HCT116 (cell line): ENCODE measurements around the gene CDH4. TPM values are rescaled to one million over a fixed set of nuclear protein-coding genes. Genes with fewer than 3 reads are reported as not detected.

ENCODE experiments used
- ATAC-seq: fragments of 200-7000 bp; cut with Tn5 transposase; 2 replicates; pipeline ENCODE4 v1.9.1; 2020; ENCODE audit warnings: mild to moderate bottlenecking, moderate library complexity
- BruUV-seq: library from RNA; stranded (reverse); fragments of 400-500 nt; replicated peaks from 2 replicates; lab custom pipeline; 2021; lab: Mats Ljungman, UMichigan
- CTCF ChIA-PET: fragments of 300-600 bp; sonication (Branson Sonifier 250); formaldehyde crosslinking; loops from one replicate; lab custom pipeline; 2021; ENCODE audit warnings: antibody characterized with exemption; lab: Charles Lee
- POLR2A ChIA-PET: fragments of 300-600, 350-600 bp; sonication (Branson Sonifier 250); formaldehyde crosslinking; loops from one replicate; lab custom pipeline; 2021; ENCODE audit warnings: antibody characterized with exemption; lab: Charles Lee
- RAD21 ChIA-PET, 2 experiments: fragments of 300-600 bp; sonication (Branson Sonifier 250); formaldehyde crosslinking; loops; one replicate each; lab custom pipeline; 2023; ENCODE audit warnings: low total read pairs in 2 of 2; ENCODE audit not compliant: uncharacterized antibody in 2 of 2, unreplicated experiment in 2 of 2, low non-redundant PET in 1 of 2; lab: Charles Lee
- DNase-seq: peaks from one replicate; pipeline ENCODE4 v3.0.0-alpha.2; 2010; ENCODE audit warnings: low read depth, low spot score
- H2AFZ ChIP-seq: fragments of 200-600 bp; shearing (Covaris generic), sonication (generic); 2 replicates; pipeline ENCODE4 v1.6.1; 2017; ENCODE audit warnings: low read depth, mixed run types, mixed read lengths, antibody characterized with exemption, low read length; ENCODE audit not compliant: poor library complexity, severe bottlenecking
- H3K27ac ChIP-seq: 2 replicates; pipeline ENCODE4 v1.5.1; 2012; ENCODE audit warnings: low read depth, low read length
- H3K27me3 ChIP-seq: fragments of 200-600 bp; sonication (generic); 2 replicates; pipeline ENCODE4 v1.6.1; 2016; ENCODE audit warnings: mixed run types, low read length, mixed read lengths; ENCODE audit not compliant: insufficient read depth
- H3K36me3 ChIP-seq, 2 experiments: fragments of 200-500 bp in 1 of 2; fragments of 200-600 bp in 1 of 2; sonication (Bioruptor generic) in 1 of 2; sonication (generic) in 1 of 2; 2 replicates each; pipeline versions ENCODE4 v1.5.1 to v1.6.1; 2014 to 2016; ENCODE audit warnings: low read length in 2 of 2, inconsistent platforms in 1 of 2, mixed read lengths in 1 of 2, mixed run types in 1 of 2; ENCODE audit not compliant: insufficient read depth in 2 of 2, control insufficient read depth in 1 of 2
- H3K4me1 ChIP-seq, 2 experiments: fragments of 200-600 bp in 1 of 2; sonication (generic) in 1 of 2; 2 replicates each; pipeline versions ENCODE4 v1.5.1 to v1.6.1; 2012 to 2017; ENCODE audit warnings: low read length in 2 of 2, inconsistent platforms in 1 of 2, mild to moderate bottlenecking in 1 of 2, mixed read lengths in 1 of 2, mixed run types in 1 of 2, moderate library complexity in 1 of 2; ENCODE audit not compliant: insufficient read depth in 2 of 2, control insufficient read depth in 1 of 2
- H3K4me2 ChIP-seq: fragments of 200-600 bp; sonication (generic); 2 replicates; pipeline ENCODE4 v1.6.1; 2017; ENCODE audit warnings: mixed run types, low read length, mixed read lengths
- H3K4me3 ChIP-seq, 2 experiments: fragments of 200-600 bp in 1 of 2; sonication (generic) in 1 of 2; replicated peaks in 1 of 2; 2 replicates each; pipeline ENCODE4 v1.5.1; 2011 to 2016; ENCODE audit warnings: low read length in 2 of 2, control low read depth in 1 of 2, low read depth in 1 of 2, mild to moderate bottlenecking in 1 of 2, mixed read lengths in 1 of 2, mixed run types in 1 of 2
- H3K79me2 ChIP-seq: fragments of 200-600 bp; sonication (generic); 2 replicates; pipeline ENCODE4 v1.6.1; 2017; ENCODE audit warnings: mild to moderate bottlenecking, mixed run types, low read length, moderate library complexity, mixed read lengths; ENCODE audit not compliant: insufficient read depth
- H3K9ac ChIP-seq: fragments of 200-600 bp; sonication (generic); 2 replicates; pipeline ENCODE4 v1.6.1; 2016; ENCODE audit warnings: low read length, mixed read lengths
- H3K9me2 ChIP-seq: fragments of 200-600 bp; sonication (generic), shearing (Covaris generic); 2 replicates; pipeline ENCODE4 v1.6.1; 2017; ENCODE audit warnings: mixed run types, mild to moderate bottlenecking, moderate library complexity; ENCODE audit not compliant: insufficient read depth
- H3K9me3 ChIP-seq, 2 experiments: fragments of 200-500 bp in 1 of 2; fragments of 200-600 bp in 1 of 2; sonication (Bioruptor generic) in 1 of 2; sonication (generic) in 1 of 2; 2 replicates each; pipeline ENCODE4 v1.6.1; 2014 to 2017; ENCODE audit warnings: low read length in 2 of 2, mixed read lengths in 2 of 2, inconsistent platforms in 1 of 2, low read depth in 1 of 2, mild to moderate bottlenecking in 1 of 2, mixed run types in 1 of 2, moderate library complexity in 1 of 2; ENCODE audit not compliant: control insufficient read depth in 1 of 2, insufficient read depth in 1 of 2
- H4K20me1 ChIP-seq: fragments of 200-600 bp; sonication (generic), shearing (Covaris generic); 2 replicates; pipeline ENCODE4 v1.6.1; 2017; ENCODE audit warnings: mixed run types, mild to moderate bottlenecking, moderate library complexity; ENCODE audit not compliant: insufficient read depth
- ELF1 ChIP-seq: IDR thresholded peaks from 2 replicates; pipeline ENCODE4 v1.6.1; 2012; ENCODE audit warnings: low read depth, borderline replicate concordance
- EZH2 ChIP-seq: fragments of 200-600 bp; sonication (generic); IDR thresholded peaks from 2 replicates; pipeline ENCODE4 v1.6.1; 2017; ENCODE audit warnings: antibody characterized with exemption, mixed run types
- EZH2phosphoT487 ChIP-seq: fragments of 200-600 bp; IDR thresholded peaks from 2 replicates; pipeline ENCODE4 v1.6.1; 2018; ENCODE audit warnings: antibody characterized with exemption, borderline replicate concordance
- FOSL1 ChIP-seq: IDR thresholded peaks from 2 replicates; pipeline ENCODE4 v1.6.1; 2012; ENCODE audit warnings: low read depth
- POLR2A ChIP-seq: IDR thresholded peaks from 2 replicates; pipeline ENCODE4 v1.7.0; 2011; ENCODE audit warnings: borderline replicate concordance; ENCODE audit not compliant: insufficient read depth, insufficient read length; ENCODE audit errors: extremely low read depth
- RAD21 ChIP-seq: IDR thresholded peaks from 2 replicates; pipeline ENCODE4 v1.6.1; 2012; ENCODE audit warnings: low read depth, mild to moderate bottlenecking
- SIN3A ChIP-seq: IDR thresholded peaks from 2 replicates; pipeline ENCODE4 v1.6.1; 2012; ENCODE audit warnings: low read depth
- SP1 ChIP-seq: IDR thresholded peaks from 2 replicates; pipeline ENCODE4 v1.6.1; 2012; ENCODE audit warnings: low read depth
- TCF7L2 ChIP-seq: IDR thresholded peaks from 2 replicates; pipeline ENCODE4 v1.7.0; 2011; ENCODE audit warnings: borderline replicate concordance, inconsistent platforms; ENCODE audit not compliant: insufficient read depth, insufficient read length; ENCODE audit errors: extremely low read depth
- ZBTB33 ChIP-seq: IDR thresholded peaks from 2 replicates; pipeline ENCODE4 v1.6.1; 2011; ENCODE audit warnings: mild to moderate bottlenecking, low read length, moderate library complexity; ENCODE audit not compliant: insufficient replicate concordance; ENCODE audit errors: extremely low read depth
- ZNF274 ChIP-seq: fragments of 200-500 bp; sonication (Bioruptor generic); IDR thresholded peaks from 2 replicates; pipeline ENCODE4 v1.6.1; 2014; ENCODE audit warnings: mild to moderate bottlenecking, low read depth, low read length, inconsistent platforms
- intact Hi-C: fragments of 100-400 bp; cut with micrococcal nuclease; formaldehyde crosslinking; loops from 2 replicates; pipeline ENCODE4 v1.10.0; 2022
- total RNA-seq: library from RNA; stranded (reverse); gene quantifications from one replicate; pipeline ENCODE4 v1.2.1, GENCODE V29; 2021; ENCODE audit not compliant: unreplicated experiment
- TF ChIP-seq, protein P1 (sequence below): IDR thresholded peaks from 2 replicates; pipeline ENCODE4 v1.6.1; 2012; ENCODE audit warnings: low read depth

The CDH4 gene
- total RNA-seq, 1 experiment from 2014 or later: not detected

GRCh38 chr20:61660559-61660958 lies 408.5 kb downstream of the CDH4 start:
- ChIA-PET RAD21 (no interaction called here), POLR2A (no interaction called here), CTCF (no interaction called here)
- Histone ChIP-seq H3K9me2 (no peaks in the 10 kb centered on the region), H2AFZ (no peak overlapping the region), H3K9me3 (no peaks in the 10 kb centered on the region), H3K4me3 (no peak overlapping the region), H3K9ac (no peak overlapping the region), H4K20me1 (no peaks in the 10 kb centered on the region), H3K27me3 (0 out of 2 replicates have a peak, but pooled peaks cover 5% of the 10 kb centered on the region), H3K36me3 (no peaks in the 10 kb centered on the region), H3K79me2 (no peaks in the 10 kb centered on the region), H3K4me1 (no peaks in the 10 kb centered on the region), H3K4me2 (no peak overlapping the region), H3K27ac (no peak overlapping the region)
- no TSS peak for BruUV-seq
- intact Hi-C loops: no loop called here
- no peak for TF ChIP-seq POLR2A
- TF ChIP-seq TCF7L2: no peak
- no peak for ATAC-seq
- no peak for DNase-seq

DNA sequence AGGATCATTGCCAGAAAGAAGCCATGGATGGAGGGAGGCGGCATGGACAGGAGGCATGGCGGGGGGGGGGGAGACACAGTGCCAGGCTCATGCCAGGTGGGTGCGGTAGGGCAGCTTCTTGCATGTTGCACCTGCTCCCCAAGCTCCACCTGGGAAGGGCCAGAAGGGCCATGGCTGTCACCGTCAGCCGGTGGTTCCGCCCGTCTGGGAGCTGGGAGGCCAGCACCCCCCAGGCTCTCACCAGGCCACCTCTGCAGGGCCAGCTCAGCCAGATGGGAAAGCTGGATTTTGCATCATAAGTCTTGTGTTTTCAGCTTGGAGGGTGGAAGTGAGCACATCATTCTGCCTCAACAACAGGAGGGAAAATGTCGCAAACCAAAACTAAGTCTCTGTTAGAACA lies 409.0 kb downstream of the CDH4 start:
- H3K9me3 ChIP-seq: no peaks in the 10 kb centered on the region
- H3K27ac ChIP-seq: no peak overlapping the region
- intact Hi-C loops: no loop called here
- H3K4me3 ChIP-seq: no peak overlapping the region
- H3K36me3 ChIP-seq: no peaks in the 10 kb centered on the region
- no peak for ATAC-seq
- POLR2A ChIA-PET: no interaction called here
- H2AFZ ChIP-seq: no peak overlapping the region
- TF ChIP-seq RAD21: no peak
- no peak for TF ChIP-seq EZH2phosphoT487
- no peak for TF ChIP-seq SP1
- no peak for TF ChIP-seq POLR2A
- no peak for TF ChIP-seq ELF1
- no peak for TF ChIP-seq FOSL1
- TF ChIP-seq SIN3A: no peak
- no peak for TF ChIP-seq ZBTB33
- TF ChIP-seq, protein P1, sequence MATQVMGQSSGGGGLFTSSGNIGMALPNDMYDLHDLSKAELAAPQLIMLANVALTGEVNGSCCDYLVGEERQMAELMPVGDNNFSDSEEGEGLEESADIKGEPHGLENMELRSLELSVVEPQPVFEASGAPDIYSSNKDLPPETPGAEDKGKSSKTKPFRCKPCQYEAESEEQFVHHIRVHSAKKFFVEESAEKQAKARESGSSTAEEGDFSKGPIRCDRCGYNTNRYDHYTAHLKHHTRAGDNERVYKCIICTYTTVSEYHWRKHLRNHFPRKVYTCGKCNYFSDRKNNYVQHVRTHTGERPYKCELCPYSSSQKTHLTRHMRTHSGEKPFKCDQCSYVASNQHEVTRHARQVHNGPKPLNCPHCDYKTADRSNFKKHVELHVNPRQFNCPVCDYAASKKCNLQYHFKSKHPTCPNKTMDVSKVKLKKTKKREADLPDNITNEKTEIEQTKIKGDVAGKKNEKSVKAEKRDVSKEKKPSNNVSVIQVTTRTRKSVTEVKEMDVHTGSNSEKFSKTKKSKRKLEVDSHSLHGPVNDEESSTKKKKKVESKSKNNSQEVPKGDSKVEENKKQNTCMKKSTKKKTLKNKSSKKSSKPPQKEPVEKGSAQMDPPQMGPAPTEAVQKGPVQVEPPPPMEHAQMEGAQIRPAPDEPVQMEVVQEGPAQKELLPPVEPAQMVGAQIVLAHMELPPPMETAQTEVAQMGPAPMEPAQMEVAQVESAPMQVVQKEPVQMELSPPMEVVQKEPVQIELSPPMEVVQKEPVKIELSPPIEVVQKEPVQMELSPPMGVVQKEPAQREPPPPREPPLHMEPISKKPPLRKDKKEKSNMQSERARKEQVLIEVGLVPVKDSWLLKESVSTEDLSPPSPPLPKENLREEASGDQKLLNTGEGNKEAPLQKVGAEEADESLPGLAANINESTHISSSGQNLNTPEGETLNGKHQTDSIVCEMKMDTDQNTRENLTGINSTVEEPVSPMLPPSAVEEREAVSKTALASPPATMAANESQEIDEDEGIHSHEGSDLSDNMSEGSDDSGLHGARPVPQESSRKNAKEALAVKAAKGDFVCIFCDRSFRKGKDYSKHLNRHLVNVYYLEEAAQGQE: no peak
- TF ChIP-seq ZNF274: no peak
- TF ChIP-seq EZH2: no peak
- TF ChIP-seq, all 23 proteins: peak for 0
- DNase-seq: no peak
- ChIA-PET CTCF (no interaction called here), RAD21 (no interaction called here)
- H3K79me2 ChIP-seq: no peaks in the 10 kb centered on the region
- no peak overlapping the region for H3K4me2 ChIP-seq
- H3K9ac ChIP-seq: no peak overlapping the region
- H3K4me1 ChIP-seq: no peaks in the 10 kb centered on the region
- no peaks in the 10 kb centered on the region for H4K20me1 ChIP-seq
- H3K27me3 ChIP-seq: peaks cover 5% of the 10 kb centered on the region; the same call in 1 of the 2 replicates
- no TSS peak for BruUV-seq
- H3K9me2 ChIP-seq: no peaks in the 10 kb centered on the region
